ENCODE measurements around the gene TBC1D22A.

The TBC1D22A gene

DNA sequence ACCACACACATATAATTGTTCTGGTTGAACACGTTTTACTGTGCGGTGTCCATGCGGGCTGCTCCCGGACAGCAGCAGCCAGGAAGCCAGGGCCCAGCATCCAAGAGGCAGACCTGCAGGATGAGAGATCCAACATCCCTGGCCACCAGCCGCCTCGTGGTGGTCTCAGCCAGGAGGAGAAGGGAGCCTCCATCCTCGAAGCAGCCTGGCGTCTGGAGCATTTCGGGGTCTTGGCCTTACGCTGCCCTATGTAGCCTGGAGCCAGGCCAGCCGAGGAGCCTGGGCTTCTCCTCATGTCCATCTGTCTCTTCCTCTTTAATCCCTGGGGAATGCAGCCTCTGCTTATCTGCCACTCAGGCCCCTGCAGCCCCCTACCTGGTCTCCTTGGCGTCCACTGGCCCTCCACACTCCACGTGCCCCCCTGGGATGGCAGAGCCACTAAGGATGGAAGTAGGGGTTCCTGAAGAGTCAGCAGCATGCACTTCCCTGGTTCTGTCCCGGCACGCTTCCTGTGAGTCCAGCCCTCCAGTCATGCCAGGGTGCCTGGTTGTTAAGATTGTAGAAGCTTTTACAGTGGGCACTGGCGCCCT is 253.2 kb downstream of the TBC1D22A start:
- Histone ChIP-seq H3K4me1 (ENCODE audit: control insufficient read depth, insufficient read depth, low read length, poor library complexity, severe bottlenecking) (no peaks in the 10 kb centered on the region), H3K27ac (ENCODE audit: insufficient read depth, low read length, poor library complexity, severe bottlenecking) (no peak overlapping the region), H3K36me3 (ENCODE audit: control insufficient read depth, insufficient read depth, low read length) (no peaks in the 10 kb centered on the region), H3K27me3 (replicated peaks; ENCODE audit: control insufficient read depth, insufficient read depth, low read length, poor library complexity, severe bottlenecking) (no peaks in the 10 kb centered on the region), H3K4me3 (ENCODE audit: insufficient read depth, low read depth, low read length, poor library complexity, severe bottlenecking) (no peak overlapping the region), H3K9me3 (ENCODE audit: control insufficient read depth, low read length) (no peaks in the 10 kb centered on the region)
- DNase-seq, result no peak

DNA sequence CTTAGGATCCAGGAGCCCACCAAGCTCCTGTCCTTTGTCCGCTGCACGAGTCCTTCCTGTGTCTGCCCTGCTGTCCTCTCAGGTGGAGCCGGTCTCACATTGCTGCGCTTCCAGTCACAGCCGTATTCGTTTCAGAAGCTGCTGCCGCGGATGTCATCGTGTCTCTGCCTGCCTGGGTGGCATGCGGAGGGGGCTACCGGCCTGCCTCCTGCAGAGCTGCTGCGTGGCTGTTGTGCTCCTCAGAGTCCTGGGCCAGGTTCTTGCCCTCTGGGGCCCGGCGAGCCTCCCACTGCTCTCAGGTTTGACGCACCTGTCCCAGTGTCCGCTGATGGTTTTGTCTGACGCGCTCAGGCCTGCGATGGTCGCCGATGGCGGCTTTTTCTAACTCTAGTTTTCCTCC is 254.2 kb downstream of the TBC1D22A start:
- DNase-seq, result no peak
- Histone ChIP-seq H3K9me3 (ENCODE audit: control insufficient read depth, low read length) (no peaks in the 10 kb centered on the region), H3K4me3 (ENCODE audit: insufficient read depth, low read depth, low read length, poor library complexity, severe bottlenecking) (no peak overlapping the region), H3K4me1 (ENCODE audit: control insufficient read depth, insufficient read depth, low read length, poor library complexity, severe bottlenecking) (no peaks in the 10 kb centered on the region), H3K27ac (ENCODE audit: insufficient read depth, low read length, poor library complexity, severe bottlenecking) (no peak overlapping the region), H3K36me3 (ENCODE audit: control insufficient read depth, insufficient read depth, low read length) (no peaks in the 10 kb centered on the region), H3K27me3 (replicated peaks; ENCODE audit: control insufficient read depth, insufficient read depth, low read length, poor library complexity, severe bottlenecking) (no peaks in the 10 kb centered on the region)

DNA sequence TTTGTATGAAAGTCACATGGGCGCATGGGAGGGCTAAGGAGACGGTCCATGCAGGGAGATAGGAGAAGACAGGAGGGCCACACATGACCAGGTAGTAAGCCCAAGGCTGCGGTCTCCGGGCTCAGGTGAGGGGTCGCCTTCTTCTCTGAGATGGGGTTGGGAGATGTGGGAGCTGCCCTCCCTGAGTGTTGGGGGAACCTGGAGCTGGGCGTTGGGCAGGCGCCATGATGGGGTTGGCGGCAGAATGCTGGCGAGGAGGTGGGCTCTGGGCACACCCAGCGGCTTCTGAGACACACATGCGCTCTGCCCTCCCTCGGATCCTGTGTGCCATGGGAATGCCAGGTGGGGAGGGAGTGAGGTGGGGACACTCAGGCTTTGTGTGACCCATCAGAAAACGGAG is 254.8 kb downstream of the TBC1D22A start:
- Histone ChIP-seq H3K27ac (ENCODE audit: insufficient read depth, low read length, poor library complexity, severe bottlenecking) (no peak overlapping the region), H3K36me3 (ENCODE audit: control insufficient read depth, insufficient read depth, low read length) (no peaks in the 10 kb centered on the region)

DNA sequence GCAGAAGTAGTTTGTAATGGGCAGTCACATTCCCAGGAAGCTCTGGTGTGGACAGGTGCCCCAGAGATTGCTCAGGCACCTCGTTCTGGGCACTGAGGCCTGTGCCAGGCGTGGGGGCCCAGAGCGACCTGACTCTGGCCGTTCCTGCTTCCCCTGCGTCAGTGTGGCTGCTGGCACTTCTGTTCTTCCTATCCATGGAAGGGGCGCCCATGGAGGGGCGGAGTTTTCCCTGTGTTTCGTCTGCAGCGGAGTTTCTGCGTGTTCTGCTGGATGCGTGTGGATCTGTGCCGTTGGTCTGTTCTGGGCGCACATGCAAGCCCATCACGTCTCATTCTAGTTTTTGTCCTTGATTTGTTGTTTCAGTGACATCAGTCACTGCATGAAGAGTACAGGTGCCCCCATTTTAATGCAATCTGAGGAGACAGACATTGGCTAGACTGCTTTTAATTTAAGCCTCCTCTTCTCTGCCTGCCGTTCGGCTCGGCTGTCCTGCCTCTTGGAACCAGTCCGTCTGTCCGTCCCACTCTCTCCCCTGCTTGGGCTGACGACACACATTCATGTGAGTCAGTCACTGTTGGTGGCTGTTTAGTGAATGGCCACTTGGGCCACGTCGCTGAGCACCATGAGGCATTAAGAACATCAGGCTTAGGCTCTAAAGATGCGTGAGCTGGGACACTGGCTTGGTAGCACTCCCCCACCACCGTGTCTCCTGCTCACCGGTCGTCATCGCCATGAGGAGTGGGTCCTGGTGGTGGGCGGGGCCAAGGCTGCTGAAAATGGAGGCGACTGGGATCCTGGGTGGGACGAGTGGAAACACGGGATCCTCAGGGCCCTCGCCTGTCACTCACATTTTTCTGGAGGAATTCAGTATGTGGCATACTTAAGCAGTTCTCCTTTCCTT is 255.8 kb downstream of the TBC1D22A start:
- H3K4me3 ChIP-seq (ENCODE audit: insufficient read depth, low read depth, low read length, poor library complexity, severe bottlenecking), result no peak overlapping the region
- no peaks in the 10 kb centered on the region for H3K27me3 ChIP-seq (replicated peaks; ENCODE audit: control insufficient read depth, insufficient read depth, low read length, poor library complexity, severe bottlenecking)
- H3K27ac ChIP-seq (ENCODE audit: insufficient read depth, low read length, poor library complexity, severe bottlenecking), result no peak overlapping the region
- no peaks in the 10 kb centered on the region for H3K9me3 ChIP-seq (ENCODE audit: control insufficient read depth, low read length)
- H3K4me1 ChIP-seq (ENCODE audit: control insufficient read depth, insufficient read depth, low read length, poor library complexity, severe bottlenecking), result no peaks in the 10 kb centered on the region
- peaks cover under 1% of the 10 kb centered on the region for H3K36me3 ChIP-seq (ENCODE audit: control insufficient read depth, insufficient read depth, low read length)
- no peak for DNase-seq

More for the DNA sequence above, 254.8 kb downstream of the TBC1D22A start:
- Histone ChIP-seq H3K4me1 (ENCODE audit: control insufficient read depth, insufficient read depth, low read length, poor library complexity, severe bottlenecking) (no peaks in the 10 kb centered on the region), H3K4me3 (ENCODE audit: insufficient read depth, low read depth, low read length, poor library complexity, severe bottlenecking) (no peak overlapping the region), H3K9me3 (ENCODE audit: control insufficient read depth, low read length) (no peaks in the 10 kb centered on the region), H3K27me3 (replicated peaks; ENCODE audit: control insufficient read depth, insufficient read depth, low read length, poor library complexity, severe bottlenecking) (no peaks in the 10 kb centered on the region)
- DNase-seq, result no peak

DNA sequence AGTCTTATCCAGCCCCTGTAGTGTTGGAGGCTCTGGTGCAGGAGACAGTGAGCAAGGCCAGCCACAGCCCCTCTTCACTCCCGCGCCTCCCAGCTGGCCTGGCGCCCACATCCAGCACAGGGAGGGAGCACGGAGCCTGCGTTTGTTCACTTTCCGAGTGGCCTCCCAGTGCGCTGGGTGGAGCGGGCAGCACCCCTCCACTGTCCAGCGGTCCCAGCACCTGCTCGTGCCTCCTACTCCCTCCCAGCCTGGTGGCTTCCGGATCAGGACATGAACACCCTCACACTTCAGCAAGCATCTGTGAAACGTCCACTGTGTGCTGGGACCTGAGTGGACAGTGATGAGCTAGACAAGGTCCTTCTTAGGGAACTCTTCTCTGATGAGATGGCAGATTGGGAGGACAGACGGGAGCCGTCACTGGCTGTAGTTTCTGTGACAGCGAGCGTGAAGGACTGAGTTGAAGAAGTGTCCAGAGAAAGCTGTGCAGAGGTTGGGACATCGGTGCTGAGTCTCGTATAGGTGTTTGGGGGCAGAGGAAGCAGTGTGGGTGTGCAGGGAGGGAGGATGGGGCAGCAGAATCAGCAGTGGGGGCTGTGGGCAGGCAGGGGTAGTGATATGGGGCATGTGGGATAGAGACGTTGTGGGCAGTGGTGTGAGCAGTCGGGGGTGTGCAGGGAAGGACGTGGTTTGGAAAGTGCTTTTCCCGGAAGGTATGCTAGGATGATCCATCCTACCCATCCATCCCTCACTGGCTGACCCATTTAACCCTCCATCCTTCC is 256.8 kb downstream of the TBC1D22A start:
- H3K27me3 ChIP-seq (replicated peaks; ENCODE audit: control insufficient read depth, insufficient read depth, low read length, poor library complexity, severe bottlenecking), result no peaks in the 10 kb centered on the region
- DNase-seq, result no peak
- H3K36me3 ChIP-seq (ENCODE audit: control insufficient read depth, insufficient read depth, low read length), result peaks cover 4% of the 10 kb centered on the region
- H3K4me1 ChIP-seq (ENCODE audit: control insufficient read depth, insufficient read depth, low read length, poor library complexity, severe bottlenecking), result no peaks in the 10 kb centered on the region
- H3K4me3 ChIP-seq (ENCODE audit: insufficient read depth, low read depth, low read length, poor library complexity, severe bottlenecking), result no peak overlapping the region
- H3K9me3 ChIP-seq (ENCODE audit: control insufficient read depth, low read length), result no peaks in the 10 kb centered on the region
- no peak overlapping the region for H3K27ac ChIP-seq (ENCODE audit: insufficient read depth, low read length, poor library complexity, severe bottlenecking)

DNA sequence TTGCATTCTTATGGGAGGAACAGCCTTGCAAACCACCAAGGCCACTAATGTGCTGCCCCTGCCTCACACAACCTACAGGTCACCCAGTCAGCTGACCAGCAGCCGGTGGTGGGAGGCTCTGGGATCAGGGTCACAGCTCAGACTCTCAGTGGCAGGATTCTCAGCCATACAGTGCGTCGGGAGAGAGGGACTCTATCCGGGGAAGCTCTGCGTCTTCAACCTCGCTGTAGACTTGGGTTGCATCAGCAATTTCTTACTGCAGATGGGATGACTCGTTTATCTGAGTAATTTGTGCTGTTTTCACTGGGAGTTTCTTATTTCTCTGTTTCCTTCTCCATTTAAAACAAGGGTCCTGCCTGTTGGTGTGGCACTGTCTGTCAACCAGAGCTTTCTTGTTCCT is 257.7 kb downstream of the TBC1D22A start:
- peaks cover 4% of the 10 kb centered on the region for H3K36me3 ChIP-seq (ENCODE audit: control insufficient read depth, insufficient read depth, low read length)
- H3K27ac ChIP-seq (ENCODE audit: insufficient read depth, low read length, poor library complexity, severe bottlenecking), result no peak overlapping the region
- H3K4me1 ChIP-seq (ENCODE audit: control insufficient read depth, insufficient read depth, low read length, poor library complexity, severe bottlenecking), result no peaks in the 10 kb centered on the region
- H3K27me3 ChIP-seq (replicated peaks; ENCODE audit: control insufficient read depth, insufficient read depth, low read length, poor library complexity, severe bottlenecking), result no peaks in the 10 kb centered on the region
- H3K9me3 ChIP-seq (ENCODE audit: control insufficient read depth, low read length), result no peaks in the 10 kb centered on the region
- H3K4me3 ChIP-seq (ENCODE audit: insufficient read depth, low read depth, low read length, poor library complexity, severe bottlenecking), result no peak overlapping the region
- DNase-seq, result no peak

DNA sequence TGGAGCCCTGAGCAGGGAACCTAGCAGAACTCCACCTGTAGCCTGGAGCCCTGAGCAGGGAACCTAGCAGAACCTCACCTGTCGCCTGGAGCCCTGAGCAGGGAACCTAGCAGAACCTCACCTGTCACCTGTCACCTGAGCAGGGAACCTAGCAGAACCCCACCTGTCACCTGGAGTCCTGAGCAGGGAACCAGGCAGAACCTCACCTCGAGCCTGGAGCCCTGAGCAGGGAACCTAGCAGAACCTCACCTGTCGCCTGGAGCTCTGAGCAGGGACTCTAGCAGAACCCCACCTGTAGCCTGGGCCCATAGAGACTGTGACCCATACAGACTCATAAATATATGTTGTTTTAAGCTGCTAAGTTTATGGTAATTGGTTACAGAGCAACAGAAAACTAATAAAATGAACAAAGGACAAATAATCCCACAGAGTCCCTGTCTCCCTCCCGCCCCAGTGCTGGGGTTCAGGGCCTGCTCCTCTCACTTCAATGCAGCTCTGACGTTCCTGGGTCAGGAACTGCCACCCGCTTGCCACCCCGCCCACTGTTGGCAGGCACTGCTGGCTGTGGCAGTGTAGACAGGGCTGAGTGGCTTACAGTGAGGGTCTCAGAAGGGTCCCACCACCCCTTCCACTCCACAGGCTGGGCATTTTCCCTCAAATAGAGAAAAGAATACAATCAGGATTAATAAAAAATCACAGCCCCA is 259.1 kb downstream of the TBC1D22A start:
- DNase-seq, result no peak
- Histone ChIP-seq H3K4me3 (ENCODE audit: insufficient read depth, low read depth, low read length, poor library complexity, severe bottlenecking) (no peak overlapping the region), H3K9me3 (ENCODE audit: control insufficient read depth, low read length) (no peaks in the 10 kb centered on the region), H3K36me3 (ENCODE audit: control insufficient read depth, insufficient read depth, low read length) (peaks cover 4% of the 10 kb centered on the region), H3K27ac (ENCODE audit: insufficient read depth, low read length, poor library complexity, severe bottlenecking) (no peak overlapping the region), H3K4me1 (ENCODE audit: control insufficient read depth, insufficient read depth, low read length, poor library complexity, severe bottlenecking) (no peaks in the 10 kb centered on the region), H3K27me3 (replicated peaks; ENCODE audit: control insufficient read depth, insufficient read depth, low read length, poor library complexity, severe bottlenecking) (no peaks in the 10 kb centered on the region)

DNA sequence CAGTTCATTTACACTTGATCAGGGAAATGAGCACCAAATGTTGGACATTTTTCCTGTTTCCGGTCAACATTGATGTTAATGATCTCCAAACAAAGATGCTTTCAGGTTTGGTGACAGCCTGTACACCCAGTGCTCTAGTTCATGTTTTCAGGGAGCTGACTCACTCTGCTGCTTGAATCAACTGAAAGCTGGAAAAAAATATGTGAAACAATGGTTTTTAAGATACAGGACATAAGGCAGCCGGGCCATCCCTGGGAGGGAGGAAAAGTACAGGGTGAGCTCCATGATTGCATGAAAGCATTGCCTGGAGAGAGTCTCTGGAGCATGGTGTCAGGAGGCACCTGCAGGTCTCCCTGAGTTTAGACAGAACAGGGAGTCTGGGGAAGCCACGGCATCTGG is 259.6 kb downstream of the TBC1D22A start:
- H3K36me3 ChIP-seq (ENCODE audit: control insufficient read depth, insufficient read depth, low read length), result peaks cover 4% of the 10 kb centered on the region
- no peaks in the 10 kb centered on the region for H3K4me1 ChIP-seq (ENCODE audit: control insufficient read depth, insufficient read depth, low read length, poor library complexity, severe bottlenecking)
- DNase-seq, result no peak
- no peaks in the 10 kb centered on the region for H3K9me3 ChIP-seq (ENCODE audit: control insufficient read depth, low read length)
- no peak overlapping the region for H3K4me3 ChIP-seq (ENCODE audit: insufficient read depth, low read depth, low read length, poor library complexity, severe bottlenecking)
- no peak overlapping the region for H3K27ac ChIP-seq (ENCODE audit: insufficient read depth, low read length, poor library complexity, severe bottlenecking)
- no peaks in the 10 kb centered on the region for H3K27me3 ChIP-seq (replicated peaks; ENCODE audit: control insufficient read depth, insufficient read depth, low read length, poor library complexity, severe bottlenecking)

DNA sequence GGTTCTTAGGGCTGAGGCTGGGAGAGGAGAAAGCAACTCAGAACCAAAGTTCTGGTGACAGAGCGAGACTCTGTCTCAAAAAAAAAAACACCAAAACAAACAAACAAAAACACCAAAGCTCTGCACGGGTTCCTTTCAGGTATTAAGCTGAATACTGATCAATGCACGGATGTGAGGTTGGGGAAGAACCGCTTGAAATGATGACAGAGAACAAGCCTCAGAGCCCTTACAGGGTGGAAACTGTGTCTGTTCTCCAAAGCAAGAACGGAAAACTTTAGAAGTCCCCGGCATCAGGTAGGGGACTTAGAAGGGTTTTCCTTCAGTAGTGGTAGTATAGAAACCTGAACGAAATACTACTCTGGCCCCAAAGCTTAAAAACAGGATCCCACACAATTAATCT is 260.0 kb downstream of the TBC1D22A start:
- Histone ChIP-seq H3K27ac (ENCODE audit: insufficient read depth, low read length, poor library complexity, severe bottlenecking) (no peak overlapping the region), H3K9me3 (ENCODE audit: control insufficient read depth, low read length) (no peaks in the 10 kb centered on the region), H3K4me3 (ENCODE audit: insufficient read depth, low read depth, low read length, poor library complexity, severe bottlenecking) (no peak overlapping the region), H3K4me1 (ENCODE audit: control insufficient read depth, insufficient read depth, low read length, poor library complexity, severe bottlenecking) (no peaks in the 10 kb centered on the region), H3K27me3 (replicated peaks; ENCODE audit: control insufficient read depth, insufficient read depth, low read length, poor library complexity, severe bottlenecking) (no peaks in the 10 kb centered on the region), H3K36me3 (ENCODE audit: control insufficient read depth, insufficient read depth, low read length) (peaks cover 4% of the 10 kb centered on the region)
- no peak for DNase-seq

Measured in effector memory CD4-positive, alpha-beta T cell (primary cell).